Testis (tissue), 2 donors: ENCODE data around the gene MYO1E.

ENCODE experiments used
- CTCF ChIP-seq, 3 experiments: fragments of 450-650 bp in 2 of 3; fragments of 200-600 bp in 1 of 3; sonication (generic) in 1 of 3; IDR thresholded peaks; one replicate each; pipeline ENCODE4 v1.5.1; 2016 to 2019; ENCODE audit warnings: antibody characterized with exemption in 3 of 3, mild to moderate bottlenecking in 2 of 3, moderate library complexity in 1 of 3
- POLR2A ChIP-seq: fragments of 450-650 bp; IDR thresholded peaks from one replicate; pipeline ENCODE4 v1.6.1; 2017; ENCODE audit warnings: antibody characterized with exemption, mild to moderate bottlenecking, moderate library complexity

GRCh38 chr15:59313641-59314332 lies 58.9 kb downstream of the MYO1E start:
- TF ChIP-seq POLR2A: no peak
- TF ChIP-seq CTCF (IDR thresholded peaks at IDR 0.05): no peak
